SU-DHL-6 (cell line): ENCODE results near the gene RPTOR.

Source experiments
- CTCF ChIP-seq: fragments of 200-600 bp; sonication (generic); IDR thresholded peaks from one replicate; pipeline ENCODE4 v1.5.1; 2017; ENCODE audit warnings: antibody characterized with exemption, mild to moderate bottlenecking, low read length, moderate library complexity; ENCODE audit not compliant: insufficient read depth, poor library complexity, severe bottlenecking
- EZH2phosphoT487 ChIP-seq: fragments of 200-600 bp; sonication (generic), shearing (Covaris generic); conservative IDR thresholded peaks from 2 replicates; pipeline ENCODE4 v1.6.1; 2018; ENCODE audit warnings: mild to moderate bottlenecking, antibody characterized with exemption, low read length, moderate library complexity, mixed read lengths

GRCh38 chr17:80569924-80570323 is 25.3 kb downstream of the RPTOR start:
- no peak for TF ChIP-seq CTCF
- TF ChIP-seq EZH2phosphoT487 = no peak
